Measurements from ENCODE around the gene MTR. TPM values are rescaled to one million over a fixed set of nuclear protein-coding genes. Genes with fewer than 3 reads are reported as not detected.

MTR gene
- polyA plus RNA-seq (2013, experiment 1 of 2): 14.8 TPM
- 15.3 TPM for polyA plus RNA-seq (2013, experiment 2 of 2)

DNA sequence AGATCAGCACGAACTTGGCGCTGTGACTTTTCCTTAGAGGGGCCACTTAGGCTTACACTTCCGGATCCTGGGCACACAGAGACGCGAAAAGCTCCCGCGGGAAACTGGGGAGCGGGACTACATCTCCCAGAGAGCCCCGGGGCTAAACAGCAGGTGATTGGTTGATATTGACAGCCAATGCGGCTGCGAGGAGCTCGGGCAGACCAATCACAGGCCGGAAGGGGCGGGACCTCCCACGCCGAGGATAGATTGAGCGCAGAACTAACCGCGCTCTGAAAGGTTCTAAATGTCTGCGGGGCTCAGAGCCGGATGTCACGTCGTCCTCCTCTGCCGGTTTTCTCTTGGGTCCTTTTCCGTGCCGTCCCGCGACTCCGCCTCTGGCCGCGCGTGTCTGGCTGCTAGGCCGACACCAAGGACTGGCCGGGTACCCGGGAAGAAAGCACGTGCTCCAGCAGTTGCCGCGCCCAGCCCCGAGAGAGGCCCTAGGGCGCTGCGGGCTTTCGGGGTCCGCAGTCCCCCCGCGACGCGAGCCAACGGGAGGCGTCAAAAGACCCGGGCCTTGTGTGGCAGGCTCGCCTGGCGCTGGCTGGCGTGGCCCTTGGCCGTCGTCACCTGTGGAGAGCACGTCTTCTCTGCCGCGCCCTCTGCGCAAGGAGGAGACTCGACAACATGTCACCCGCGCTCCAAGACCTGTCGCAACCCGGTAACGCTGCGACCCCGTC is at the start of gene MTR:
Gene MTR (plus strand): TSS at position 258 of the 722 bp plus-strand sequence. CDS start 412 bp downstream, at position 670.
- 0% methylated on average over 57 to 64 of the region's 67 CpGs for WGBS, 2 experiments (ENCODE audit: insufficient coverage in 2 of 2)
- H3K4me3 ChIP-seq (ENCODE audit: extremely low read depth, insufficient read depth, low read length, poor library complexity, severe bottlenecking): peak within 1 kb of the TSS; percentile 90
- H3K27ac ChIP-seq (ENCODE audit: low read depth, low read length, severe bottlenecking): peak within 1 kb of the TSS; percentile 77
- peaks cover 6% of the 10 kb centered on the region for H3K4me1 ChIP-seq (ENCODE audit: control insufficient read depth, insufficient read depth, low read length, poor library complexity, severe bottlenecking)
- no peaks in the 10 kb centered on the region for H3K9me3 ChIP-seq (ENCODE audit: control insufficient read depth, low read length)
- peaks cover 4% of the 10 kb centered on the region for H3K36me3 ChIP-seq (ENCODE audit: control insufficient read depth, insufficient read depth, low read length)

DNA sequence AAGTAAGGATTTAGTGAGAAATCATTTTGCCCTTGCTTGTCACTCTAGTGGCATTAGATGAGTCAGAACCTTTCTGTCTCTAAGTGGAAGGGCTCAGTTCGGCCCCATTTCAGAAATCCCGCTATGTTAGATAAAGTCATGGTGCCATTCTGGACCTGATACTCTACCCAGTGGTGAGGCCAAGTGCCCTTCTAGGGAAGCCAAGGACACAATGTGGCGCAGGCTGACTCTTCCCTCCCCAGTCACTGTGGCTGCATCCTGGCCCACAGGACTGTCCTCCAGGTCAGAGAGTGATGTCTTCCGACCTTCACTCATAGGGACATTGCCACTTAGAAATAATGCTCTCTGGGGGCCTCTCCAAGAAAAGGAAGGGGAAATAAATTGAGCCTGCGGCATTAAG is 48.3 kb upstream of the MTR start:
- peaks cover 20% of the 10 kb centered on the region for H3K36me3 ChIP-seq (ENCODE audit: control insufficient read depth, insufficient read depth, low read length)
- no peaks in the 10 kb centered on the region for H3K9me3 ChIP-seq (ENCODE audit: control insufficient read depth, low read length)
- H3K4me3 ChIP-seq (ENCODE audit: extremely low read depth, insufficient read depth, low read length, poor library complexity, severe bottlenecking): no peak overlapping the region
- 82 to 86% methylated on average over 3 to 5 of the region's 5 CpGs for WGBS, 2 experiments (ENCODE audit: insufficient coverage in 2 of 2)
- H3K4me1 ChIP-seq (ENCODE audit: control insufficient read depth, insufficient read depth, low read length, poor library complexity, severe bottlenecking): no peaks in the 10 kb centered on the region
- H3K27ac ChIP-seq (ENCODE audit: low read depth, low read length, severe bottlenecking): no peak overlapping the region

DNA sequence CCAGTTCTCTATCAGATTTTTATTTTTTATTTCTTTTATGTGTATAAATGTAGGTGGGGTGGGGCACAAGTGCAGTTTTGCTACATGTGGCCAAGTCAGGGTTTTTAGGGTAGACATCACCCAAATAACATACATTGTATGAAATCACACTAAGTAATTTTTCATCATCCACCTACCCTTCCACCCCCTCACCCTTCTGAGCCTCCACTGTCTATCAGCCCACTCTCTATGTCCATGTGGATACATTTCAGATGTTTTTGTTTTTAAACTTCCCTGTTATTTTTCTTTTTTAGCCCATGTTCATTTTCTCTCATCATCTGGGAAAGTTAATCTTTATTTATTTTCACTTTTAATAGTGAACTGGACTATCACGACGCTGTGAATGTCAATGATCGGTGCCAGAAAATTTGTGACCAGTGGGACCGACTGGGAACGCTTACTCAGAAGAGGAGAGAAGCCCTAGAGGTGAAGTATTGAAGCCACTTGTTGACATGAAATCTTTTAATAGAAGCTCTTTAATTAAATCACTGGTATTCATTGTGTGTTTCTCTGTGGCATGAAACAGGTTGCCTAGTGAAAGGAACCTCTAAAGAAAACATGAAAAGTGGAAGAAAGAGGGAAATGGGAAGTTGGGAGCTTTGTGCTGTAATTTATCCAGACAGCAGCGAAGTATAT is 47.6 kb upstream of the MTR start:
- H3K4me3 ChIP-seq (ENCODE audit: extremely low read depth, insufficient read depth, low read length, poor library complexity, severe bottlenecking): no peak overlapping the region
- H3K36me3 ChIP-seq (ENCODE audit: control insufficient read depth, insufficient read depth, low read length): peaks cover 20% of the 10 kb centered on the region
- H3K4me1 ChIP-seq (ENCODE audit: control insufficient read depth, insufficient read depth, low read length, poor library complexity, severe bottlenecking): no peaks in the 10 kb centered on the region
- 85 to 95% methylated on average over 6 of the region's 6 CpGs for WGBS, 2 experiments (ENCODE audit: insufficient coverage in 2 of 2)
- H3K9me3 ChIP-seq (ENCODE audit: control insufficient read depth, low read length): no peaks in the 10 kb centered on the region
- H3K27ac ChIP-seq (ENCODE audit: low read depth, low read length, severe bottlenecking): no peak overlapping the region

DNA sequence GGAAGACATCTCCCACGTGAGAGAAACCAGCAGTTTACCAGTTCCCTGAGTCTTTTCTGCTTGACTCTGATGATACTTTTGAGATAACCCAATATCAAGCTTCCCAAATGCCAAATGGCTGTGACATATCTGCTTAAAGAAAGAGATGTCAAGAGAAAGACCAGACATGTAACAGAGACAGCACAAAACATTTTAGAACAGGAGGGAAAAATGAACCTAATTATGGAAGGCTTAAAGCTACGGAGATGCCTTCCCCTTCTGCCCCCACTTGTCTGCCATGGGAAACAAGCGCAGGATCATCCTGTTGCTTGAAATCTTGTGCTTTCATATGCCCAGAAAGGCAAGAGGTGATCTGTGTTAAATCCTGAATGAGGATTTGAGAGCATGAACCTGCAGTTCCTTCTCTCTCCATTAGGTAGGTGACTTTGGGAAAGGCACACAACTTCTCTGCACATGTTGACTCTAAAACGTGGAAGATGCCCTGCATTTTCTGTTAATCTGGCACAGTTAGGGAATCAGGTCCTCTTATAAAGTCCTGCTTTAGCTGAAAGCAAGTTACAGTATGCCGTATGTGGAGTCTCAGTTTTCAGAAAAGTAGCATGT is 46.7 kb upstream of the MTR start:
- H3K36me3 ChIP-seq (ENCODE audit: control insufficient read depth, insufficient read depth, low read length): peaks cover 17% of the 10 kb centered on the region
- H3K27ac ChIP-seq (ENCODE audit: low read depth, low read length, severe bottlenecking): no peak overlapping the region
- 84 to 86% methylated on average over 3 of the region's 5 CpGs for WGBS, 2 experiments (ENCODE audit: insufficient coverage in 2 of 2)
- no peak overlapping the region for H3K4me3 ChIP-seq (ENCODE audit: extremely low read depth, insufficient read depth, low read length, poor library complexity, severe bottlenecking)
- H3K9me3 ChIP-seq (ENCODE audit: control insufficient read depth, low read length): no peaks in the 10 kb centered on the region
- no peaks in the 10 kb centered on the region for H3K4me1 ChIP-seq (ENCODE audit: control insufficient read depth, insufficient read depth, low read length, poor library complexity, severe bottlenecking)

DNA sequence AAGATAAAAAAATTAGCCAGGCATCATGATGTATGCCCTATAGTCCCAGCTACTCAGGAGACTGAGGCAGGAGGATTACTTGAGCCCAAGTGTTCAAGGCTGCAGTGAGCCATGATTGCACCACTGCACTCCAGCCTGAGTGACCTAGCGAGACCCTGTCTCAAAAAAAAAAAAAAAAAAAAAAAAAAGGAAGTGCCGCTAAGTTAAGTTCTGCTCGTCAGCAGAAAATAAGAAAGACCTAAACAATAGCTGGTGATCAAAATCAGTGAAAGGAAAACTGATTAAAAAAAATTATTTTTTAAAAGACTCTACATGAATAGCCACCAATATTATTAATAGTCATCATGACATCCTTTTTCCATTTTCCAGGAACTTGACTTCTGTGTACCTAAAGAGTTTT is 44.2 kb upstream of the MTR start:
- WGBS, 2 experiments (ENCODE audit: insufficient coverage in 2 of 2): 100% methylated on average over 1 of the region's 3 CpGs; no CpG with 5 or more reads in 1 of the 2 experiments
- Histone ChIP-seq H3K9me3 (ENCODE audit: control insufficient read depth, low read length) (no peaks in the 10 kb centered on the region), H3K27ac (ENCODE audit: low read depth, low read length, severe bottlenecking) (no peak overlapping the region), H3K4me1 (ENCODE audit: control insufficient read depth, insufficient read depth, low read length, poor library complexity, severe bottlenecking) (no peaks in the 10 kb centered on the region), H3K36me3 (ENCODE audit: control insufficient read depth, insufficient read depth, low read length) (peaks cover 17% of the 10 kb centered on the region), H3K4me3 (ENCODE audit: extremely low read depth, insufficient read depth, low read length, poor library complexity, severe bottlenecking) (no peak overlapping the region)

DNA sequence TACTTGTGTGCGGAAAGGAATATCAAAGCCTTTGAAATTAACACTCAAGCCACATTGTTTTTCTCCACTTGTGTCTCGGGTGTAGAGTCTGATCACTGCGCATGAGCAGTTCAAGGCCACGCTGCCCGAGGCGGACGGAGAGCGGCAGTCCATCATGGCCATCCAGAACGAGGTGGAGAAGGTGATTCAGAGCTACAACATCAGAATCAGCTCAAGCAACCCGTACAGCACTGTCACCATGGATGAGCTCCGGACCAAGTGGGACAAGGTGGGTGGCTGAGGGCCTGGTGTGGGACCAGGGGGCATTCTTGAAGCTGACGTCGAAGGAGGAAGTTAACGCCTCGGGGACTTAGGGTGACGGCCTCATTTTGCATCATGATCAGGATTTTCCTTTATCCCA is 43.7 kb upstream of the MTR start:
- Histone ChIP-seq H3K36me3 (ENCODE audit: control insufficient read depth, insufficient read depth, low read length) (peaks cover 17% of the 10 kb centered on the region), H3K4me1 (ENCODE audit: control insufficient read depth, insufficient read depth, low read length, poor library complexity, severe bottlenecking) (no peaks in the 10 kb centered on the region), H3K9me3 (ENCODE audit: control insufficient read depth, low read length) (no peaks in the 10 kb centered on the region), H3K4me3 (ENCODE audit: extremely low read depth, insufficient read depth, low read length, poor library complexity, severe bottlenecking) (no peak overlapping the region), H3K27ac (ENCODE audit: low read depth, low read length, severe bottlenecking) (no peak overlapping the region)
- 92 to 100% methylated on average over 5 to 15 of the region's 16 CpGs for WGBS, 2 experiments (ENCODE audit: insufficient coverage in 2 of 2)

DNA sequence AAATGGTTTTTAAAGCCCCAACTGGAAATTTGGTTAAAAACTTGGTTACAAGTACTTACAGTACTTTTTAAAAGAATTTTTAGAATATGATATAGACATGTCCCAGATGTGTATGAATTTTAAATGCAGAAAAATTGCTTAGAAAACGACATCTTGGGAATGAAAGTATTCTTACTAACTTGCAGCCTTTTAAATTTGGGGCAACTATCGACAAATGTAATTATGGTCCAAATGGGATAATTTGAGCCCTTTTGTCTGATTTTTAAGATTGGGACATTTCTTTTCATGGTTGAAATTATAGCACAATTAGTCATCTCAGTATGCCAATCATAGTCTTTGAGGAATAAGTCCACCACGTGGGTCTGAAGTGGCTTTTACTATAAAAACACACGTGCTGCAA is 43.2 kb upstream of the MTR start:
- H3K9me3 ChIP-seq (ENCODE audit: control insufficient read depth, low read length): no peaks in the 10 kb centered on the region
- peaks cover 17% of the 10 kb centered on the region for H3K36me3 ChIP-seq (ENCODE audit: control insufficient read depth, insufficient read depth, low read length)
- 97% methylated on average over 3 of the region's 4 CpGs for WGBS, 2 experiments (ENCODE audit: insufficient coverage in 2 of 2)
- no peak overlapping the region for H3K4me3 ChIP-seq (ENCODE audit: extremely low read depth, insufficient read depth, low read length, poor library complexity, severe bottlenecking)
- H3K27ac ChIP-seq (ENCODE audit: low read depth, low read length, severe bottlenecking): no peak overlapping the region
- no peaks in the 10 kb centered on the region for H3K4me1 ChIP-seq (ENCODE audit: control insufficient read depth, insufficient read depth, low read length, poor library complexity, severe bottlenecking)

DNA sequence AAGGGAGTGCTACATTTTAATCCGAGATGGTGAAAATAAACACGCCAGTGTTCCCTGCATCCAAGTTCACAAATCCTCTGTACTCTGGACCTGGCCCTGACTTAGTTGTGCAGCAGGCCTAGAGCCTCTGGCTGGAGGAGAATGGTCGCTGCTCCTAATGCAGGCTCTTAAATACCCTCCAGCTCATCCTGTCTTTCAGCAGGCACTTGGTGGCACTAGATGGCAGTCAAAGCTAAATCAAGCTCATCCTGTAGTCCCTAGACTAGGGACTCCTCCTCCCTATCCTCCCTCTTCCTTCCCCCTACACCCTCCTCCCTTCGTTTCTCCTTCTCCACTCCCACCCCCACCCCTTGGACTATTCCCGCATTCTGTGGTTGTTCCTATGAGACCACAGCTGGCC is 41.6 kb upstream of the MTR start:
- no peak overlapping the region for H3K4me3 ChIP-seq (ENCODE audit: extremely low read depth, insufficient read depth, low read length, poor library complexity, severe bottlenecking)
- H3K27ac ChIP-seq (ENCODE audit: low read depth, low read length, severe bottlenecking): no peak overlapping the region
- 65 to 84% methylated on average over 2 to 5 of the region's 5 CpGs for WGBS, 2 experiments (ENCODE audit: insufficient coverage in 2 of 2)
- peaks cover 14% of the 10 kb centered on the region for H3K36me3 ChIP-seq (ENCODE audit: control insufficient read depth, insufficient read depth, low read length)
- no peaks in the 10 kb centered on the region for H3K4me1 ChIP-seq (ENCODE audit: control insufficient read depth, insufficient read depth, low read length, poor library complexity, severe bottlenecking)
- no peaks in the 10 kb centered on the region for H3K9me3 ChIP-seq (ENCODE audit: control insufficient read depth, low read length)

DNA sequence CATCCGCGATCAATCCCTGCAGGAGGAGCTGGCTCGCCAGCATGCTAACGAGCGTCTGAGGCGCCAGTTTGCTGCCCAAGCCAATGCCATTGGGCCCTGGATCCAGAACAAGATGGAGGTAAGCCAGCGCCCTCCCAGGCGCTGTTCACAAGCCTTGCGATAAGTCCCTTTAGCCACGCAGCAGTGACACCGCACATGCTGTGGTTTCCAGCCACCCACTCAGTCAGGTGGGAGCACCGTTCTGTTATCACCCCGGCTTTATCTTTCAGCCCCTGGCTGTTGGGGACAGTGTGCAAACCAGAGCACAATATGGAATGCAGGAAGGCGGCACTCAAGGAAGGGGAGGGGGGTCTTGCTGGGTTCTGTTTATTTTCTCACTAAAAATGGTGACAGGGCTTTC is 41.1 kb upstream of the MTR start:
- Histone ChIP-seq H3K9me3 (ENCODE audit: control insufficient read depth, low read length) (no peaks in the 10 kb centered on the region), H3K36me3 (ENCODE audit: control insufficient read depth, insufficient read depth, low read length) (peaks cover 14% of the 10 kb centered on the region), H3K4me1 (ENCODE audit: control insufficient read depth, insufficient read depth, low read length, poor library complexity, severe bottlenecking) (no peaks in the 10 kb centered on the region), H3K27ac (ENCODE audit: low read depth, low read length, severe bottlenecking) (peak overlapping the region; percentile 10), H3K4me3 (ENCODE audit: extremely low read depth, insufficient read depth, low read length, poor library complexity, severe bottlenecking) (no peak overlapping the region)
- 94 to 95% methylated on average over 10 to 14 of the region's 14 CpGs for WGBS, 2 experiments (ENCODE audit: insufficient coverage in 2 of 2)

DNA sequence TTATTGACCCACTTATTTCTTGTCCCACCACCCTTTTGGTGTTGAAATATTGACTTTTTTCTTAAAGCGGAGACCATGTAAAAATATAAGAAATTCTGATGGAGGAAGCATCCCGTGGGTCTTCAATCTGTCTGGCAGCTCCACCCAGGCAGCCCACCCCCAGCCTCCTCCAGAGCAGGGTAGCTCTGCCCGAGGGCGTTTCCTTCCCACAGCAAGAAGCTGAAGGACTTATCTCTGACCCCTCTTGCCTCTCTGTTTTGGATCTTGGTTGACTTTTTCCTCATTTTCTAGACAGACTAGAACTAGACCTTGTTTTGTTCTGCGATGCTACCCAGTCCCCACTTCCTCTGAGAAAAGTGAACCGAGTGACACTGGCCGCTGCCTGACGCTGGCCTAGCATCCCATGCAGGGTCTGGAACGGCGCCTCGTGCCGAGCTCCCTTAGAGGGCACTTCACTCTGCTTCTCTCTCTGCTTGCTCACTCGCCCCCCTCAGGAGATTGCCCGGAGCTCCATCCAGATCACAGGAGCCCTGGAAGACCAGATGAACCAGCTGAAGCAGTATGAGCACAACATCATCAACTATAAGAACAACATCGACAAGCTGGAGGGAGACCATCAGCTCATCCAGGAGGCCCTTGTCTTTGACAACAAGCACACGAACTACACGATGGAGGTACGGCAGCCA is 40.4 kb upstream of the MTR start:
- Histone ChIP-seq H3K4me1 (ENCODE audit: control insufficient read depth, insufficient read depth, low read length, poor library complexity, severe bottlenecking) (no peaks in the 10 kb centered on the region), H3K36me3 (ENCODE audit: control insufficient read depth, insufficient read depth, low read length) (peaks cover 10% of the 10 kb centered on the region), H3K9me3 (ENCODE audit: control insufficient read depth, low read length) (no peaks in the 10 kb centered on the region), H3K4me3 (ENCODE audit: extremely low read depth, insufficient read depth, low read length, poor library complexity, severe bottlenecking) (no peak overlapping the region), H3K27ac (ENCODE audit: low read depth, low read length, severe bottlenecking) (peak overlapping the region; percentile 10)
- WGBS, 2 experiments (ENCODE audit: insufficient coverage in 2 of 2): 93 to 96% methylated on average over 14 to 18 of the region's 18 CpGs

Data from mesodermal cell (in vitro differentiated cells).